Liver (tissue), 9 donors: ENCODE data around the gene TBC1D13. TPM values are rescaled to one million over a fixed set of nuclear protein-coding genes. Genes with fewer than 3 reads are reported as not detected.

Experiments used
- DNase-seq: peaks from one replicate; pipeline ENCODE4 v3.0.0-alpha.2; 2017; ENCODE audit warnings: low spot score
- H3K27ac ChIP-seq, 2 donors: one replicate each; pipeline ENCODE4 v1.7.0; 2013; ENCODE audit warnings: inconsistent platforms in 2 of 2, low read length in 2 of 2, control low read depth in 1 of 2, low read depth in 1 of 2, mild to moderate bottlenecking in 1 of 2
- H3K27me3 ChIP-seq, 4 donors: one replicate each; pipeline versions ENCODE4 v1.6.1 to v1.7.0; 2013; ENCODE audit warnings: low read length in 3 of 4, inconsistent platforms in 1 of 4, mild to moderate bottlenecking in 1 of 4, moderate library complexity in 1 of 4; ENCODE audit not compliant: control insufficient read depth in 4 of 4, insufficient read depth in 4 of 4
- H3K36me3 ChIP-seq, 4 donors: one replicate each; pipeline versions ENCODE4 v1.6.1 to v1.7.0; 2013; ENCODE audit warnings: low read length in 3 of 4, mild to moderate bottlenecking in 3 of 4, low read depth in 1 of 4, moderate library complexity in 1 of 4; ENCODE audit not compliant: control insufficient read depth in 4 of 4, insufficient read depth in 3 of 4
- H3K4me1 ChIP-seq, 4 donors: one replicate each; pipeline versions ENCODE4 v1.6.1 to v1.7.0; 2013; ENCODE audit warnings: low read length in 3 of 4, mild to moderate bottlenecking in 3 of 4, moderate library complexity in 1 of 4; ENCODE audit not compliant: control insufficient read depth in 4 of 4, insufficient read depth in 4 of 4
- H3K4me3 ChIP-seq, 3 donors: one replicate each; pipeline versions ENCODE4 v1.6.1 to v1.7.0; 2013; ENCODE audit warnings: low read length in 3 of 3, control low read depth in 1 of 3, low read depth in 1 of 3, mild to moderate bottlenecking in 1 of 3
- H3K9ac ChIP-seq, 2 donors: one replicate each; pipeline ENCODE4 v1.7.0; 2013; ENCODE audit warnings: low read length in 2 of 2, mild to moderate bottlenecking in 2 of 2, moderate library complexity in 2 of 2, control low read depth in 1 of 2, low read depth in 1 of 2
- H3K9me3 ChIP-seq, 4 donors: one replicate each; pipeline versions ENCODE4 v1.6.1 to v1.7.0; 2013; ENCODE audit warnings: low read length in 3 of 4; ENCODE audit not compliant: control insufficient read depth in 4 of 4
- ATF3 ChIP-seq: IDR thresholded peaks from 2 replicates; pipeline ENCODE4 v1.6.1; 2016; ENCODE audit warnings: antibody characterized with exemption
- CTCF ChIP-seq: fragments of 150-350 bp; IDR thresholded peaks from 2 replicates; pipeline ENCODE4 v1.5.1; 2017; ENCODE audit warnings: improper control_type of control experiment, low read depth, low read length; ENCODE audit not compliant: missing input control
- EGR1 ChIP-seq, 2 donors: IDR thresholded peaks; 2 replicates each; pipeline ENCODE4 v1.6.1; 2016 to 2018; ENCODE audit warnings: antibody characterized with exemption in 2 of 2, low read depth in 2 of 2
- FOXA1 ChIP-seq: IDR thresholded peaks from 2 replicates; pipeline ENCODE4 v1.6.1; 2016; ENCODE audit warnings: antibody characterized with exemption
- FOXA2 ChIP-seq: IDR thresholded peaks from 2 replicates; pipeline ENCODE4 v1.6.1; 2016; ENCODE audit warnings: antibody characterized with exemption
- GABPA ChIP-seq, 2 donors: IDR thresholded peaks in 1 of 2; conservative IDR thresholded peaks in 1 of 2; 2 replicates each; pipeline ENCODE4 v1.6.1; 2016; ENCODE audit warnings: antibody characterized with exemption in 2 of 2, mild to moderate bottlenecking in 1 of 2, moderate library complexity in 1 of 2
- HNF4A ChIP-seq, 2 donors: conservative IDR thresholded peaks; 2 replicates each; pipeline ENCODE4 v1.6.1; 2016; ENCODE audit warnings: antibody characterized with exemption in 2 of 2, mild to moderate bottlenecking in 2 of 2
- JUND ChIP-seq, 2 donors: IDR thresholded peaks; 2 replicates each; pipeline ENCODE4 v1.6.1; 2016; ENCODE audit warnings: antibody characterized with exemption in 2 of 2
- MAX ChIP-seq: IDR thresholded peaks from 2 replicates; pipeline ENCODE4 v1.6.1; 2016; ENCODE audit warnings: antibody characterized with exemption
- RAD21 ChIP-seq, 2 donors: IDR thresholded peaks; 2 replicates each; pipeline ENCODE4 v1.6.1; 2016; ENCODE audit warnings: antibody characterized with exemption in 2 of 2, mild to moderate bottlenecking in 2 of 2
- RXRA ChIP-seq, 2 donors: IDR thresholded peaks; 2 replicates each; pipeline ENCODE4 v1.6.1; 2017 to 2018; ENCODE audit warnings: antibody characterized with exemption in 2 of 2, mild to moderate bottlenecking in 1 of 2
- SP1 ChIP-seq: IDR thresholded peaks from 2 replicates; pipeline ENCODE4 v1.6.1; 2018; ENCODE audit warnings: antibody characterized with exemption, mild to moderate bottlenecking
- TAF1 ChIP-seq: conservative IDR thresholded peaks from 2 replicates; pipeline ENCODE4 v1.6.1; 2016; ENCODE audit warnings: antibody characterized with exemption, mild to moderate bottlenecking
- YY1 ChIP-seq: IDR thresholded peaks from 2 replicates; pipeline ENCODE4 v1.6.1; 2016; ENCODE audit warnings: antibody characterized with exemption, mild to moderate bottlenecking
- ZBTB33 ChIP-seq: IDR thresholded peaks from 2 replicates; pipeline ENCODE4 v1.6.1; 2016; ENCODE audit warnings: antibody characterized with exemption
- WGBS: extraction: QIAGEN DNeasy Blood & Tissue Kit; methylation state at CpG from one replicate; pipeline ENCODE4 v1.1.7; 2013; 5-methylcytosine and 5-hydroxymethylcytosine counted together
- polyA plus RNA-seq, 2 donors: library from polyadenylated mRNA; stranded (reverse) in 1 of 2; unstranded in 1 of 2; fragments of 200-250 nt in 1 of 2; fragments of >200 nt in 1 of 2; fragmentation: Nextera tagmentation in 1 of 2; extraction: Ambion mirVana in 1 of 2; gene quantifications; one replicate each; pipeline versions ENCODE4 v1.2.1 to v1.2.3, GENCODE V29; 2013 to 2015
- total RNA-seq, 2 donors: library from RNA; depleted of rRNA; stranded (reverse); fragments of >200 nt; gene quantifications; one replicate each; pipeline ENCODE4 v1.2.3, GENCODE V29; 2014
- TF ChIP-seq, protein P1 (sequence below): IDR thresholded peaks from 2 replicates; pipeline ENCODE4 v1.6.1; 2016; ENCODE audit warnings: antibody characterized with exemption, mild to moderate bottlenecking
- donor health status: healthy.
- donor health status: healthy.
- donor health status: healthy.
- donor health status: healthy.
- donor health status: healthy.

TBC1D13 gene
- total and polyA plus RNA-seq, 4 donors, result 6.3 to 11.7 (median 8.0) TPM

DNA sequence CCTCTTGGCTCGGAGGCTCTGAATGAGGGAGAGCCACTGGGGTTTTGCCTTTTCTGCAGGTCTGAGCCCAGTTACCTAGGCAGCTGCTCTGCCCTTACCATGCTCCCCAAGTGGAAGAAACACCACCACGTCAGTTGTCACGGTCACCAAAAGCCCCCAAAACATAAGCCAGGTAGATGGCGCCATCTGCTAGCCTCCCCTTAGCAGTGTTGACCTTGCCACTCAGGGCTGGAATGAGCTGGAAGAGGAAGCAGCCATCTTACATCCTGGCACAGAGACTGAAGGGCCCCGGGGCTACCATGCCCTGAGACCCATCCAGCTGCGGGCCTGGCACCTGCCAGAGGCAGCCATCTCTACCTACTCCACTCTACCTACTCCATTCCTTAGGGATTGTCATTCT lies 22.7 kb upstream of the TBC1D13 start:
- whole genome bisulfite sequencing, result 90% methylated on average over 6 of the region's 6 CpGs
- Histone ChIP-seq H3K4me1 (peaks cover 21 to 68% (median 55%) of the 10 kb centered on the region in 4 donors), H3K4me3 (no peak overlapping the region), H3K27ac (peak overlapping the region; percentile 81 to 90), H3K27me3 (no peaks in the 10 kb centered on the region), H3K9me3 (no peaks in the 10 kb centered on the region), H3K36me3 (peaks cover 0 to 2% (median 0%) of the 10 kb centered on the region in 4 donors), H3K9ac (no peak overlapping the region)
- no peak for DNase-seq
- TF ChIP-seq ATF3 (no peak), RXRA (IDR thresholded peaks at IDR 0.05) (no peak), RAD21 (IDR thresholded peaks at IDR 0.05) (no peak), CTCF (no peak), HNF4A (conservative IDR thresholded peaks at IDR 0.05) (no peak), GABPA (IDR thresholded peaks at IDR 0.05 in 1 of 2, conservative IDR thresholded peaks at IDR 0.05 in 1 of 2) (no peak), YY1 (no peak), FOXA2 (no peak)

DNA sequence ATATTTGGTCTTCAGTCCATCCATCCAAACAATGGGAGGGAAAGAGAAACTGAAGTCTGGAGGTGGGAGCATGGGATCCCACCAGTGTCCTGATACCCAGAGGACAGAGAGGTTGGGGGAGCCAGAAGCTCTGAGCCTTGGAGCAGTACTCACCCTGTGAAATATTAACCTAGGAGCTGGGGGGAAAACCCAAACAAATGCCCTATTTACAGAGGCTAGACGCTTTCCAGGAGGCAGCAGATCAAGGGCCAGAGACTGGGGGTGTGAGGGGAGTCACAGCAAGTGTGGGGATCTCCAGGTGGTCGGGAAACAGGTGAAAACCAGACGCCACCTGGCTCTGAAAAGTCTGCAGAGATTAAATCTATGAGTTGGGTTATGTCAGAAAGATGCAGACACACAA lies 21.6 kb upstream of the TBC1D13 start:
- Histone ChIP-seq H3K27ac (peak overlapping the region; percentile 11 to 36), H3K27me3 (no peaks in the 10 kb centered on the region), H3K9ac (peak overlapping the region in 1 of 2 donors; percentile 3), H3K9me3 (no peaks in the 10 kb centered on the region), H3K36me3 (peaks cover 0 to 2% (median 0%) of the 10 kb centered on the region in 4 donors), H3K4me1 (peaks cover 24 to 79% (median 63%) of the 10 kb centered on the region in 4 donors), H3K4me3 (peak overlapping the region in 1 of 3 donors; percentile 20)
- DNase-seq, result no peak
- TF ChIP-seq CTCF (no peak), FOXA1 (peak; percentile 81), ATF3 (no peak), MAX (no peak), HNF4A (conservative IDR thresholded peaks at IDR 0.05) (peak; percentile 30 to 44), RAD21 (IDR thresholded peaks at IDR 0.05) (peak; percentile 18 to 21), EGR1 (IDR thresholded peaks at IDR 0.05; ENCODE audit: low read depth in 2 of 2) (no peak), ZBTB33 (peak; percentile 15), GABPA (IDR thresholded peaks at IDR 0.05 in 1 of 2, conservative IDR thresholded peaks at IDR 0.05 in 1 of 2) (peak in 1 of 2 donors; percentile 47), YY1 (no peak), TAF1 (no peak), SP1 (peak; percentile 27), RXRA (IDR thresholded peaks at IDR 0.05) (peak in 1 of 2 donors; percentile 27), JUND (IDR thresholded peaks at IDR 0.05) (peak in 1 of 2 donors; percentile 40), FOXA2 (peak; percentile 84)
- TF ChIP-seq, protein P1, sequence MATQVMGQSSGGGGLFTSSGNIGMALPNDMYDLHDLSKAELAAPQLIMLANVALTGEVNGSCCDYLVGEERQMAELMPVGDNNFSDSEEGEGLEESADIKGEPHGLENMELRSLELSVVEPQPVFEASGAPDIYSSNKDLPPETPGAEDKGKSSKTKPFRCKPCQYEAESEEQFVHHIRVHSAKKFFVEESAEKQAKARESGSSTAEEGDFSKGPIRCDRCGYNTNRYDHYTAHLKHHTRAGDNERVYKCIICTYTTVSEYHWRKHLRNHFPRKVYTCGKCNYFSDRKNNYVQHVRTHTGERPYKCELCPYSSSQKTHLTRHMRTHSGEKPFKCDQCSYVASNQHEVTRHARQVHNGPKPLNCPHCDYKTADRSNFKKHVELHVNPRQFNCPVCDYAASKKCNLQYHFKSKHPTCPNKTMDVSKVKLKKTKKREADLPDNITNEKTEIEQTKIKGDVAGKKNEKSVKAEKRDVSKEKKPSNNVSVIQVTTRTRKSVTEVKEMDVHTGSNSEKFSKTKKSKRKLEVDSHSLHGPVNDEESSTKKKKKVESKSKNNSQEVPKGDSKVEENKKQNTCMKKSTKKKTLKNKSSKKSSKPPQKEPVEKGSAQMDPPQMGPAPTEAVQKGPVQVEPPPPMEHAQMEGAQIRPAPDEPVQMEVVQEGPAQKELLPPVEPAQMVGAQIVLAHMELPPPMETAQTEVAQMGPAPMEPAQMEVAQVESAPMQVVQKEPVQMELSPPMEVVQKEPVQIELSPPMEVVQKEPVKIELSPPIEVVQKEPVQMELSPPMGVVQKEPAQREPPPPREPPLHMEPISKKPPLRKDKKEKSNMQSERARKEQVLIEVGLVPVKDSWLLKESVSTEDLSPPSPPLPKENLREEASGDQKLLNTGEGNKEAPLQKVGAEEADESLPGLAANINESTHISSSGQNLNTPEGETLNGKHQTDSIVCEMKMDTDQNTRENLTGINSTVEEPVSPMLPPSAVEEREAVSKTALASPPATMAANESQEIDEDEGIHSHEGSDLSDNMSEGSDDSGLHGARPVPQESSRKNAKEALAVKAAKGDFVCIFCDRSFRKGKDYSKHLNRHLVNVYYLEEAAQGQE, result peak; percentile 29
- WGBS, result 30% methylated on average over 3 of the region's 3 CpGs
